Hindlimb muscle (tissue), 1 donor: ENCODE data around the gene IFI27L2. TPM values are rescaled to one million over a fixed set of nuclear protein-coding genes. Genes with fewer than 3 reads are reported as not detected.

Experiments
- DNase-seq: peaks from one replicate; pipeline ENCODE4 v3.0.0-alpha.2; 2013
- polyA plus RNA-seq: library from polyadenylated mRNA; unstranded; fragments of 120-200 nt; gene quantifications from one replicate; pipeline ENCODE4 v1.2.1, GENCODE V29; 2013; ENCODE audit not compliant: insufficient read length

Gene IFI27L2
- polyA plus RNA-seq, 1 donor = 12.7 TPM

DNA sequence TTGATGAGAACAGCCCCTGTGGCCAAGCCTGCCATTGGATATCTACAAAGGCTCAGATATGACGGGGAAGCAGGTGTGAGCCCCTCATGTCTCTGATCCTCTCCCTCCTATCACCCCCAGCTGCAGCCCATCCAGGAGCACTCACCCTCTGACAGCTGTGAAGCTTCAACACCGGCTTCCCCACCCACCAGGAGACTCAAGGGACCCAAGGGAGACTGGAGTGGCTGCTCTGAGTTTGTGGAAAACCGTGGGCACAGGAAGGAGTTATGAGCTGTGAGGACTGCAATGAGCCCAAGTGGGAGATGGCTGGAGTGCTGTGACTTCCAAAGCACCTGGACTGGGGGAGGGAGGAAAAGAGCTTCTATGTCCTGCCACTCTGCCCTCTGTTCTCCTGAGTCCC lies 7.9 kb downstream of the IFI27L2 start:
- no peak for DNase-seq

DNA sequence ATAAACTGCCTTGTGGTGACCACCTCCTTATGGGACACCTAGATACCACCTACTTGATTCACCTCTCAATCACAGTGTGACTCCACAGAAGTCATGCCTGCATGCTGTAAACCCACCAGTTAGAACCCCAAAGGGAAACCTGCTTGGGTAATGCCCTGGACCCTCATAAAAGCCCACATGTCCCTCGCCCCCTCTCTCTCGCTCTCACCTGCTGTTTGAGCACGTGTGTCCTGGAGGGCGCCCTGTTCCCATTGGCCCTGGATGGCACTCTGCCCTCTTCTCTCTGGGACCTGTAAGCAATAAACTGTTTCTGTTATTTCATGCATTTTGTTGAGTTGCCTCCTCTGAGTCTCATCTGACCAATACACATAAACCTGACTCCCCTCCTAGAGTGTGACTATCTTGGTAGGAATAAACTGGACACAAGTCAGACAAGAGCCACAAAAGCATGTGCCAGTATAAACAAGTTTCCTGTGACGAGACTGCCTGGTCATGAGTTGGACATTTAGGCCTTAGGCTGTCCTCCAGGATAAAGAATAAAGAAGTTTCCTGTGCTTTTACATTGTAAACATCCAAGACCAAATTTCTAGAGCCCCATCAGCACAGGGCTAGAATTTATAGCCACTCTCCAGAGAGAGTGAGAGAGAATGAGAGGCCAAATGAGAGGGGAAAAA lies 8.6 kb downstream of the IFI27L2 start:
- no peak for DNase-seq

DNA sequence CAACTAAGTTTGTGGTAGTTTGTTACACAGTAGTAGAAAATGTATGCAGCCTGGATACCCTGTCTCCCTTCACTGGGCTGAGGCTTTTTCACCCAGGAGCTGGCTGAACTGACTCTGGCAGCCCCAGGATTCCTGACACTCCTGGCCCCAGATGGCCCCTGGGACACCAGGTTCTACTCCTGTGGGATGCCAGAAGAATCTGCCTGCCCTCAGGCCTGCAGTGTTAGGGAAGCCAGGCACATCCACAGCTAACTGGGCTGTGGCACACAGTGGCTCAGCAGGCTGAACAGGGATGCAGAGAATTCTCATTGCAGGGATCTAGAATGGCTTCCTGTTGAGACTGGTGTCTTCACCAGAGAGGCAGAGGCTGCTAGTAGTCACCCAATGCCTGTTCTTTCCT lies 10.3 kb downstream of the IFI27L2 start:
- no peak for DNase-seq

DNA sequence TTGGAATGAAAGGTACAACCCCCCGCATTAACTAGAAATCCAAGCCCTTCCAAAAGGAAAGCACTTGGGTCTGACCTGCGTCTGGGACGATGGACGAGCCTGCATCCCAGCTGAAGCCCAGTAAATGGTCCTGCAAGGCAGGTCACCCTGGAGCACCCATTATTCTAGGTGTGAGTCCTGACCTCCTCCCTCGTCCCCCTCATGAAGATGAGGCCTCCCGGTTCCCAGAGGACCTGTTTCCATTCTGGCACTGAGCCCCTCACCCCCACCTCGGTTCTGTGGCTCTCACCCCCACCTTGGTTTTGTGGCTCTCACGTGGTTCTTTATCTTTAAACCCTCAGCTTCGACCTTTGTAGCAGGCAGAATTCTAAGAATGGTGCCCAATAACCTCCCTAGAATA lies 11.5 kb downstream of the IFI27L2 start:
- DNase-seq = no peak

DNA sequence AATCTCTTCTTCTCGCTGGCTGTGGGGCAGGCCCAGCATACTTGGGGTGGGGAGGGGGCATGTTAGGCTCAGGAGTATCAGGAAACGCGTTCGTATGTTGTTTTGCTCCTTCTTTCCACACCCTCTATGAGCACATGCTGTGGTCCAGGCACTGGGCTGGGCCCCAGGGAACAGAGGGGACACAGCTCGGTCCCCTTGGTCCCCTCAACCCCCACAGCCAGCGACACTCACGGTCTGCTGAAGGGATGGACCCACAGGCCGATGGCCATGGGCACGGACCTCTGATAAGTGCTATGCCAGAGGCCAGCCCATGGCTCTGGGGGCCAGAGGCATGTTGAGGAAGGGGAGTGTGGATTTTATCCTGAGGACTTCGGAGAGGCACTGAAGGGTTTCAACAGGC lies 12.7 kb downstream of the IFI27L2 start:
- no peak for DNase-seq

DNA sequence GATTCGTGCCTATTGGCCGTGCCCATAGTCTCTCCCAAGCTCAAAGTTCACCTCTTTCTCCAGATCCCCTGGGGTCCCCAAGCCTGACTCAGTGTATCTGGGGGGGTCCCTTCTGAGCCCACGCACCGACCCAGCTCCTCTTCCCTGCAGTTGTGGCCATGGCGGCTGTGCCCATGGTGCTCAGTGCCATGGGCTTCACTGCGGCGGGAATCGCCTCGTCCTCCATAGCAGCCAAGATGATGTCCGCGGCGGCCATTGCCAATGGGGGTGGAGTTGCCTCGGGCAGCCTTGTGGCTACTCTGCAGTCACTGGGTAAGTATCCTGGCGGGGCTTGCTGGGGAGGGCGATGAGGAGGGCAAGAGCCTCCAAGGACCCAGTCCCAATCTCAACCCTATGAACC lies 13.8 kb downstream of the IFI27L2 start:
- no peak for DNase-seq

DNA sequence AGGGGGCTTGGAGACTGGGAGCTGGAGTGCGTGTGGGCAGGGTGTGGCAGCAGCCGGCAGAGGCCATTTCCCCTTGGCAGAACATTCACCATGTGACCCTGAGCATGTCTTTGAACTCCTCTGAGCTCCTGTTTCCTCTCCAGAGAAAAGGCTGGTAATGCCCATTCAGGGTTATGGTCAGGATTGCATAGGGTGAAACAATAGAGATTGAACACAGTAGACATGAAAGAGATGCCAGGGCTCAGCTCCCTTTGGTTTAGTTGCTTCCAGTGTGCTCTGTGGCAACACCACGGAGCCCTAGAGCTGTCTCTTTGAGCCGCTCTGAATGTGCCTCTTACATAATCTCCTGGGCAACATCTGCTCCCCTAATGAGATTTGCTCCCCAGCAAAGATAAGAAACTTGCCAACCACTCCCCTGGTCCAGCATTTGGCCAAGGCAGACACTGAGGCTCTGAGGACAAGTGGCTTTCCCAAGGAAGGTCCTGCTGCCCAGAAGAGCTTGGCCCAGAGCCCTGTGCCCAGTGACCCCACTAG lies 14.3 kb downstream of the IFI27L2 start:
- DNase-seq = no peak

DNA sequence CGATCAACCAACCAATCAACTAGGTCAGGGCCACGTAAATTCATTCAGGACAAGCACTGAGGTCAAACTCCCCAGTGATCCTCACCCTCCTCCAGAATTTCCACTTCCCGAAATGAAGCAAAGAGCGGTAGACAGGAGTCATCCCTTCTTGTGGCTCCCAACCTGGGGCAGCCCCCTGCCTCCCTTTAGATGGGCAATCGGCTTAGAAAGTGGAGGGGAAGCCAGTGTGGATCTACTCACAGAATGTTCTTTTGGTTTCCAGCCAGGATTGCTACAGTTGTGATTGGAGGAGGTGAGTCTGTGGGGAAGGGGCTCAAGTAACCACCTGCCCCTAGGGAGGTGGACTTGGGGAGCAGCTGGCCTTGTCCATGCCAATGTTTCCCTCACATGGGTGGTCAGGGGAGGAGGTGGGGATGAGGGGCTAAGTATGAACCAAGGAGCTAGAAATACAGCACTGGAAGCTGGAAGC lies 14.8 kb downstream of the IFI27L2 start:
- DNase-seq = no peak

DNA sequence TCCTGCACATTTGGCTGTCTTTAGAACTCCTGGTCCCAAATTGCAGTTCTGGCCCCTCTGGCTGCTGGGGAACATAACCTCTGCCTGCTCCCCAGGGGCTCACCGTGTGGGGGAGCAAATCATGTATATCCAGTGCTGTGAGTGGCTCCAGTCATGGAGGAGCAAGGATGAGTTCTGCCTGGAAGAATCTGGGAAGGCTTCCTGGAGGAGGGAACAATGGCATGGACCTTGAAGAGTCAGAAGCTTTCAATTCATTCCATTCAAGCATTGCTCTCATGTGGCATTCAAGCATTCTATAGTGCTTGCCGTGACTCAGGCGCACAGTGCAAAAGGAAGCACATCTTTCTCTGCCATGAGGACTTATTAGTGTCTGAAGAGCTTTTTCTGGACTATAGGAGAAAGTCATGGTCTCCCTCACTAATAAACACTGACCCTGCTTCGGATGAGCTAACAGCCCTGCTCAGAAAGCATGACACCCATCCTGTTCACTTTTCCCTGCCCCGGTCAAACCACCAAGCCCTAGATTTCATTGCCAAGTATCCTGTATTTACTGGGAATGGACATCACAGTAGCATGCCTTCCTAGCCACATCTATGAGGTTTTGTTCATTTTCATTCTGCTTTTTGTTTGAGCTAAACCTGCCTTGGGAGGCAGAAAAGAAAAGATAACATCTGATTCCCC lies 15.4 kb downstream of the IFI27L2 start:
- DNase-seq = no peak

DNA sequence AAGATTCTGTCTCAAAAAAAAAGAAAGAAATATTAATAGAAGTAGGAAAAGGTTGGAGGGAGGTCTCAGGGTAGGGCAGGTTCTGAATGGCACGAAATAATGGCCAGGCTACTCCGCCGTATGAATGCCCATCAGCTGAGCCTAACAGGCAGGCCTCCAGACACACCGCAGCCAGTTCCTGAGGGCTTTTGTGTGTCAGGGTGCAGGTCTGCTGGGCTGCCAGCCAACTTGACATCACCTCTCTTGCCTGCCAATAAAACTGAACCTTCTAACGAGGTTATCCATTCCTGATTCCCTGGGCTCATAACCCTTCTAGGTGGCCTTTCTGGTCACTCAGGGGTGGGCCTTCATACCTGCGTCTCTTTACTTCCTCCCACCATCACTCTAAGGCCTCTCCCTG lies 15.9 kb downstream of the IFI27L2 start:
- DNase-seq = no peak

DNA sequence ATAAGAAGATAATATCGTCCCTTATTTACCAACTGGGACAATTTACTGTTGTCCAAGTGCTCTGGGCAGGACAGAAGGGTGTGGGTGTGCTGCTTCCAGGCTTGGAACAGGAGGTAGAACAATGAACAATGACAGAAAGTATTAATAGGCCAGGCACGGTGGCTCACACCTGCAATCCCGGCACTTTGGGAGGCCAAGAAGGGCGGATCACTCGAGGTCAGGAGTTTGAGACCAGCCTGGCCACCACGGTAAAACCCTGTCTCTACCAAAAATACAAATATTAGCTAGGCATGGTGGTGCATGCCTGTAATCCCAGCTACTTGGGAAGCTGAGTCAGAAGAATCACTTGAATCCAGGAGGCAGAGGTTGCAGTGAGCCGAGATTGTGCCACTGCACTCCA lies 16.3 kb downstream of the IFI27L2 start:
- DNase-seq = no peak

DNA sequence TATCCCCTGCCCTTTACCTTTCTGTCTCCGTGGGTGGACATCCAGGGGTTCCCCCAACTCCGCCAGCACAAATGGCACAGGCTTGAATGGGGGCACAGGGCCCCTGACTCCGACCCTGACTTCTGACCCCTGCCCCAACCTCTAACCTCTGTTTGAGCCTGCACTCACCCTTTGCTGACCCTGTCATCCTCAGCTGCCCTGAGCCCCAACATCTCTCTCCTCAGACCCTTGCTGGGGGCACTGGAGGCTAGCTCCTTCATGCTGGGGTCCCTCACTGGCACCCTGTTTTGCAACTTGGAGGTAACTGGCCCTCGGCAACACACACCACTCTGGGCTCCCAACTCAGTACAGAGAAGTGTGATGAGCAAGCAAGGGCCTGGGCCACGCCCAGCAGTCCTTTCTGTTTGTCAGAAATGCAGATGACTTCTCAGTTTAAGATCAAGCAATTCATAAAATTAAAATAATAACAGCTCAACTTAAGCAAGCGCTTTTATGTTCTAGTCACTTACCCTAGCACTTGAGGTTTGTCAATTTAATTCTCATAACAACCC lies 16.8 kb downstream of the IFI27L2 start:
- DNase-seq = no peak

DNA sequence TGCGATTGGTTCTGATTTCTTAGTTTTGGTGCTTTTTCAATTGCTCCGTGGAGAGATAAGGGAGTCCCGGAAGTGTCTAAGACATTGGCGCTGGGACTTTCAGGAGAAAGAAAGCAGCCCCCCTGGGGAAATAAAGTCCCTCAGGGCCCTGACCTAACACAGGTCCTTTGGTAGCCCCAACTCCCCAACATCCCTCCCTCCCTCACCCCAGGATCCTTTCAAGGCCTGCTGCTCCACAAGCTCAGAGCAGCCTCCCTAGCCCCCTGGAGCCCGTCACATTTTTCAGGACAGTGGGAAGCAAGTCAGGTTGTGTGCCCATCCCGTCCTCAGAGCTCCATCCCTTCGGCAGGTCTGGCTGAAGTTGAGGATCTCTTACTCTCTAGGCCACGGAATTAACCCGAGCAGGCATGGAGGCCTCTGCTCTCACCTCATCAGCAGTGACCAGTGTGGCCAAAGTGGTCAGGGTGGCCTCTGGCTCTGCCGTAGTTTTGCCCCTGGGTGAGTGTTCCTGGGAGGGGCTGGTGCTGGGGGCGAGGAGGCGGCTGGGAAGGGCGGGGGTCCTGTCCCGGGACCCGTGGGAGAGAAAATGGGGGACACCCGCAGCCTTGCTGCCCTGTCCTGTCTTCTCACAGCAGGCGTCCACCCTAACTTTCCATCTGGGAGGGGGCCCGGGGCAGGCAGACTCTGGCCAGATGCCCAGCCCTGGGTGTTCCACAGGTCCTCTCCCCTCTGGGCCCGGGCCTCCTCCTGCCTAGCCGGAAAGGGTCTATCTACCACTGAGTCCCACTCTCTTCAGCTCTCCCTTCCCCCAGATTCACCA lies 17.9 kb downstream of the IFI27L2 start:
- no peak for DNase-seq

DNA sequence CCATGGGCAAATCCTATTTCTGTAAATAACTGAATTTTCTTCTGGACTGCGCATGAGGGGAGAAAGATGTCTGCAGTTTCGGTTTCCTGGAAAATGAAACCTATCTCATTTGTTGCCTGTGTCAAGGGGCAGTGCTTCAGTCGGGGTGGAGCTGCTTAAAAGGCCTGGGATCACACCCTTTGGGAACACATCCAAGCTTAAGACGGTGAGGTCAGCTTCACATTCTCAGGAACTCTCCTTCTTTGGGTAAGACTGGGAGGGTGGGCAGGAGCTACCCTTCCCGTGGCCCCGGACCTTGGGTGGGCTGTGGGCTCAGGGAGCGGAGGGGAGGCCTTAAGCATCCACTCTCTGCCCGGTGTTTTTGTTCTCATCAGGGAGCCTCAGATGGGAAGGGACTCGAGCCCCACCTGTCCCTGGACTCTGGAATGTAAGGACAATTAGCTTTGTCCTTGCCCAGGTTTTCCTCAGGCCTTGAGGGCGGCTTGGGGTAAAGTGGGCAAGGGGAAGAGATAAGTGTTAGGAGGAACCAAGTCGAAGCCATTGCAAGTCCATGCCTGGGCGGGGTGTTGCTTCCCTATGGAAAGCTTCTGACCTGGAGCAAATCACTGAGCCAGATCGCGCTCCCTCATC lies 18.7 kb downstream of the IFI27L2 start, which contains the start of gene IFI27:
TSS of gene IFI27 (plus strand) at position 185 of the 630 bp plus-strand sequence.
- DNase-seq = no peak

DNA sequence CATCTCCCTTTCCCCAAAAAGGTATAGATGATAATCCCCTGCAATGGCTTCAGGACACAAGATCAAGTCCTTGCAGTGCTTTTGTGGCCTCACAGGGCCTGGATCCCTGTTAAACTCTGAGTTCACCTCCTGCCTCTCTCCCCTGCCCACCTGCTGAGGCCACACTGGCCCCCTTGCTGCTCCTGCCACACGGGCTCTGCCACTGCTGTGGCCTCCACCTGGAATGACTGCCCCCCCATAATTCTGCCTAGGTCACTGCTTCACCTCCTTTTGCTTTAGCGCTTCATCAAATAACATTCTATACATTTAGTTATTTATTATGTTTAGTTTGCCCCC lies 19.5 kb downstream of the IFI27L2 start:
- no peak for DNase-seq

DNA sequence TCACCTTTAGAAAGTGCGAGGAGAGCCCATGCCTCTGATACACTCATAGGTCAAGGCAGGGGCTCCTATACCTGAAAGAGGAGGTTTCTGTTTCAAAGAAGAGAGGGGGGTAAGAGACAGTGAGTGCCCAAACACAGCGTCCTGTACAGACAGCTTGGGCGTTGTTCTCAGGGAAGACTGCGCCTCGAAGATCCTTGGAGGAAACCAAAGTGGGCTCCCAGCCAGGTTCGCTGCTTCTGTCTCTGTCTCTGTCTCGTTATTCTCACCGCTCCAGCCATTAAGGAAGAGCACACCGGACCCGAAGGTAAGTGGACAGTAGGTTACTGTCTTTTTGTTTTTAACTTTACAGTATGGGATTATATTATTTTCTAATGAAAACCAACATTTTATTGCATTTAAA lies 24.7 kb downstream of the IFI27L2 start:
- no peak for DNase-seq

DNA sequence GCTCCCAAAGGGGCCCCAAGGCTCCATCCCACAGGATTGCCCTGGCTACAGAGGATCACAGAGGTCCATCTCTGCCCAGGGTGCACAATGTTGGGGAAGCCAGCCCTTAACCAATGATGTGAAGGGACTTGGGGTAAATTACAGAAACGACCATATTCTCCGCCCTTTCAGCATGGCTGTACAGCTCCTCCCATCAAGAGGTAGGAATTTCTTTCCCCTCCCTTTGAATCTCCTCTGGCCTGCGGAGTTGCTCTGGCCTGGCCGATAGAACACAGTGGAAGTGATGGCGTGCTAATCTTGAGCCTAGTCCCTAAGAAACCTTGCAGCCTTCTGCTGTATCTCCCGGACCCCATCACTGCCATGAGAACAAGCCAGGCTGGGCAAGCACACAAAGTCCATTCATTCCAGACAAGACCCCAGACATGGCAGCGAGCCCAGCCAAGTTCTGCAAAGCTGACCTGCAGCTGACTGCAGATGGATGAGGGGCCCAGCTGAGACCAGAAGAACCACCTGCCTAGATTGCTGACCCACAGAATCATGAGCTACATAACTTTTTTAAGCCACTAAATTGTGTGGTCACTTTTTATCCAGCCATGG lies 25.8 kb downstream of the IFI27L2 start:
- DNase-seq = no peak

DNA sequence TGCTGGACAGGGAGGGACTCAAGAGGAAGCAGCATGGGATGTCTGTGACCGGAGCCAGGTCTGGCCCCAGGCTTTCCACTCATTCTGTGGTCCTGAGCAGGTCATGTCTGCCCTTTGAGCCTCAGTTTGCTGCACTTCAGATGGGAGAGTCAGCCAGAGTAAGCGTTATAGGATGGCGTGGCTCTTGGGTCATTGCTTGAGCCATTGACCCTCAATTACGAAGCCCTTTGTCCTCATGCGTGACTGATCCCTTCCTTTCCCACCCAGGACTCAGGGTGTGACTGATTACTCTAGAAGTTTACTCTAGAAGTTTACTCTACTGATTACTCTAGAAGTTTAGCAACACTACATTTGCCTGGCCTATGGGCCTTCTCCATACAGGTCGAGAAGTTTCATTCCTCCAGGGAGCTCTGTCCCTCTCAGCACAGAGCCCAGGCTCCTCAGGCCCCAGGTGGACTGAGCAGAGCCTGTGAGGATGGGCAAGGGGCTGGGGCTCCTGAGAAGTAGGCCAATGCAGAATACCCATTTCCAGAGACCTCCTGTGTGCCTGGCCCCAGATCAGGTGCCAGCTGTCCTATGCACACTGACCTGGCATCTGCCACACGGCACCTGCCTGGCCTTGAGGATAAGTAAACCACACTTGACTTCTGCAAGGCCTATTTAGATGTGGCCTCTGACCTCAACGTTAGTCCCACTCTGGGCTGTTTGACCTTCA lies 26.5 kb downstream of the IFI27L2 start:
- DNase-seq = no peak

DNA sequence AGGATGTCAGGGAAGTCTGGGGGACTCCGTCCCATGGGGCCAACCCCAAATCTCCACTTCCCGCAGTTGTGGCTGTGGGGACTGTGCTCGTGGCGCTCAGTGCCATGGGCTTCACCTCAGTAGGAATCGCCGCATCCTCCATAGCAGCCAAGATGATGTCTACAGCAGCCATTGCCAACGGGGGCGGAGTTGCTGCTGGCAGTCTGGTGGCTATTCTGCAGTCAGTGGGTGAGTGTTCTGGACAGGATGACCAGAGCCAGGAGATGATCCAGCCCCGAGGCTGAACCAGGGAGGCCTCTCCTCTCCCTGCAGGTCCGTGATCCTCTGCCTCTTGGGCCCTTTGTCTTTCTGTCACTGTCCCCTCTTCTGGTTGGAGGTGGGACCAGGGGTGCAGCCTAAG lies 27.7 kb downstream of the IFI27L2 start:
- no peak for DNase-seq

DNA sequence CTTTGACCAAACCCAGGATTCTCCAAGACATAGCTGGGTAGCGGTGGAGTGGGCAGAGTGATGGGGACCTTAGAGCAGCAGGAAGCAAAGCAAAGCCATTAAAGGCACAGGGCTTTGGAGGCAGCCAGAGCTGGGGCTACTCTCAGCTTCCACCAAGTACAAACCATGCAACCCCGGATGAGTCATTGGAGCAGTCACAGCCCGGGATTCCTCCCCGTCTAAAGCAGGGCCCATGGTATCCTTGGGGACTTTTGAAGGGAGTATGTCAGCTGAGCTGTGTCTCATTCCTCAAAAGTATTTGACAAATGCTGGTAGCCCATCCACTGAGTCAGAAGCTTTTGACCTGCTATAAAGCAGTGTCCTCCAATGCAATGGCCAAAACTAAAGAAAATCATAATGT lies 28.6 kb downstream of the IFI27L2 start:
- DNase-seq = no peak

DNA sequence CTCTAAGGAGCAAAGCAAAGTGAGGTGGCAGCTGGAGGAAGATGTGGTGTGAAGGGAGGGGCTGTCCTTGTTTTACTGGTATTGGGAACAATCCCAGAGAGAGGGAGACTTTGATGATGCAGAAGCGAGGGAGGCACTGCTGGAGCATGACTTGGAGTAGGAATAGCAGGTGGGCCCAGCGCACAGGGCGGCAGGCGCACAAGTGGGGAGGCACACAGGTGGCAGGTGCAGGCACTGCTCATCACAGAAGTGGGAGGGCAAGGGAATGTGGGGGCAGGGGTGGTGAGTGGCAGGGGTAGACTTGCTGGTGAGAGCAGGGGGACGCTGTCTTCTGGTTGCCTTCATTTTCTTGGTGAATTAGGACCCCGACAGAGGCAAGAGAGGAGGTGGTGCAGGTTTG lies 30.4 kb downstream of the IFI27L2 start:
- DNase-seq = no peak
